Caco-2 (cell line): Measurements from ENCODE around the gene AXDND1. TPM values are rescaled to one million over a fixed set of nuclear protein-coding genes. Genes with fewer than 3 reads are reported as not detected.

ENCODE experiments used
- BruUV-seq: library from RNA; stranded (reverse); fragments of 400-500 nt; replicated peaks from 2 replicates; lab custom pipeline; 2021; lab: Mats Ljungman, UMichigan
- CTCF ChIA-PET: fragments of 300-600 bp; sonication (Branson Sonifier 250); formaldehyde crosslinking; loops from one replicate; lab custom pipeline; 2022; ENCODE audit warnings: antibody characterized with exemption; lab: Charles Lee
- POLR2A ChIA-PET: fragments of 300-600 bp; sonication (Branson Sonifier 250); formaldehyde crosslinking; loops from one replicate; lab custom pipeline; 2022; ENCODE audit warnings: antibody characterized with exemption; lab: Charles Lee
- DNase-seq, 2 experiments: peaks; one replicate each; pipeline versions ENCODE4 v3.0.0 to v3.0.0-alpha.2; 2020 to 2022
- H3K27me3 ChIP-seq: replicated peaks from 2 replicates; pipeline ENCODE4 v1.6.0; 2011; ENCODE audit warnings: low read length; ENCODE audit not compliant: control insufficient read depth, insufficient read depth
- H3K36me3 ChIP-seq: 2 replicates; pipeline ENCODE4 v1.5.1; 2011; ENCODE audit warnings: low read length; ENCODE audit not compliant: control insufficient read depth, insufficient read depth
- H3K4me1 ChIP-seq: fragments of 250-450 bp; sonication (Bioruptor Pico); 2 replicates; pipeline ENCODE4 v1.5.1; 2020; ENCODE audit warnings: mild to moderate bottlenecking
- H3K4me3 ChIP-seq: 2 replicates; pipeline ENCODE4 v1.5.1; 2011; ENCODE audit warnings: low read depth, mild to moderate bottlenecking, control low read depth, low read length
- H3K9me3 ChIP-seq: fragments of 250-450 bp; sonication (Bioruptor Pico); 2 replicates; pipeline ENCODE4 v1.5.1; 2020; ENCODE audit warnings: mild to moderate bottlenecking, moderate library complexity
- H3K27ac Mint-ChIP-seq: one replicate; pipeline ENCODE4 v1.8.0; 2022; ENCODE audit warnings: mixed read lengths; ENCODE audit not compliant: unreplicated experiment
- H3K27me3 Mint-ChIP-seq: one replicate; pipeline ENCODE4 v1.8.0; 2022; ENCODE audit warnings: mixed read lengths; ENCODE audit not compliant: insufficient read depth, unreplicated experiment
- H3K36me3 Mint-ChIP-seq: one replicate; pipeline ENCODE4 v1.8.0; 2022; ENCODE audit warnings: mild to moderate bottlenecking, mixed read lengths; ENCODE audit not compliant: insufficient read depth, unreplicated experiment
- H3K4me1 Mint-ChIP-seq: one replicate; pipeline ENCODE4 v1.8.0; 2022; ENCODE audit warnings: low read depth, mixed read lengths; ENCODE audit not compliant: unreplicated experiment
- H3K4me3 Mint-ChIP-seq: one replicate; pipeline ENCODE4 v1.8.0; 2022; ENCODE audit warnings: mild to moderate bottlenecking, moderate library complexity, mixed read lengths; ENCODE audit not compliant: unreplicated experiment
- H3K9me3 Mint-ChIP-seq: one replicate; pipeline ENCODE4 v1.8.0; 2022; ENCODE audit warnings: mixed read lengths; ENCODE audit not compliant: unreplicated experiment
- CTCF ChIP-seq, 2 experiments: fragments of 200-600 bp in 1 of 2; IDR thresholded peaks; 1 replicate in 1 of 2; 2 replicates in 1 of 2; pipeline versions ENCODE4 v1.5.1 to v1.8.0; 2011 to 2022; ENCODE audit warnings: antibody characterized with exemption in 1 of 2, control low read depth in 1 of 2, inconsistent platforms in 1 of 2, low read depth in 1 of 2, low read length in 1 of 2, mild to moderate bottlenecking in 1 of 2, moderate library complexity in 1 of 2; ENCODE audit not compliant: insufficient read depth in 1 of 2, severe bottlenecking in 1 of 2, unreplicated experiment in 1 of 2
- intact Hi-C: fragments of 100-400 bp; cut with micrococcal nuclease; formaldehyde crosslinking; loops from one replicate; pipeline ENCODE4 v1.10.0; 2022; ENCODE audit not compliant: unreplicated experiment
- total RNA-seq: library from RNA; stranded (reverse); gene quantifications from 2 replicates; pipeline ENCODE4 v1.2.3, GENCODE V29; 2022

The AXDND1 gene
- total RNA-seq, 1 experiment from 2014 or later: not detected

- Histone ChIP-seq H3K9me3 (no peaks in the 10 kb centered on the region), H3K36me3 (no peaks in the 10 kb centered on the region), H3K27me3 (no peaks in the 10 kb centered on the region), H3K4me1 (no peaks in the 10 kb centered on the region), H3K4me3 (no peak overlapping the region)
- CTCF ChIA-PET: no interaction called here
- TF ChIP-seq CTCF (IDR thresholded peaks at IDR 0.05; ENCODE audit: insufficient read depth in 1 of 2, low read depth in 1 of 2, low read length in 1 of 2, severe bottlenecking in 1 of 2, unreplicated experiment in 1 of 2): no peak
- no peak overlapping the region for H3K4me3 Mint-ChIP-seq
- no TSS peak for BruUV-seq
- H3K9me3 Mint-ChIP-seq: no peaks in the 10 kb centered on the region
- POLR2A ChIA-PET: no interaction called here
- H3K27ac Mint-ChIP-seq: no peak overlapping the region
- H3K4me1 Mint-ChIP-seq: no peaks in the 10 kb centered on the region
- peaks cover 3% of the 10 kb centered on the region for H3K27me3 Mint-ChIP-seq
- no peak for DNase-seq
- intact Hi-C loops: no loop called here
- H3K36me3 Mint-ChIP-seq: no peaks in the 10 kb centered on the region
Measured at GRCh38 chr1:179558078-179558477, 192.3 kb downstream of the AXDND1 start.

- H3K27me3 Mint-ChIP-seq: peaks cover 20% of the 10 kb centered on the region
- TF ChIP-seq CTCF (IDR thresholded peaks at IDR 0.05; ENCODE audit: insufficient read depth in 1 of 2, low read depth in 1 of 2, low read length in 1 of 2, severe bottlenecking in 1 of 2, unreplicated experiment in 1 of 2): no peak
- no peaks in the 10 kb centered on the region for H3K4me1 Mint-ChIP-seq
- intact Hi-C loops: no loop called here
- no peaks in the 10 kb centered on the region for H3K36me3 ChIP-seq
- DNase-seq: no peak
- H3K36me3 Mint-ChIP-seq: no peaks in the 10 kb centered on the region
- H3K4me3 ChIP-seq: no peak within 1 kb of the TSS
- BruUV-seq: no TSS peak
- peak within 1 kb of the TSS; percentile 42 for H3K4me3 Mint-ChIP-seq
- H3K9me3 Mint-ChIP-seq: no peaks in the 10 kb centered on the region
- POLR2A ChIA-PET: no interaction called here
- no peak within 1 kb of the TSS for H3K27ac Mint-ChIP-seq
- H3K9me3 ChIP-seq: no peaks in the 10 kb centered on the region
- no peaks in the 10 kb centered on the region for H3K27me3 ChIP-seq
- CTCF ChIA-PET: interaction anchor here (0.6 to 1.0 kb wide), 2 partner anchors 131 to 239 kb away, joined by 3 to 5 read pairs; no protein-coding TSS in a partner anchor
- no peaks in the 10 kb centered on the region for H3K4me1 ChIP-seq
Measured at GRCh38 chr1:179575497-179576314, 209.9 kb downstream of the AXDND1 start, which contains the start of gene NPHS2. TSS of gene NPHS2 (minus strand) at chr1:179575948. CDS start at chr1:179575864, 84 bp downstream.

- no peaks in the 10 kb centered on the region for H3K36me3 ChIP-seq
- Mint-ChIP-seq H3K9me3 (no peaks in the 10 kb centered on the region), H3K4me3 (no peak overlapping the region), H3K36me3 (no peaks in the 10 kb centered on the region), H3K4me1 (no peaks in the 10 kb centered on the region), H3K27ac (no peak overlapping the region), H3K27me3 (peaks cover 20% of the 10 kb centered on the region)
- H3K27me3 ChIP-seq: no peaks in the 10 kb centered on the region
- intact Hi-C loops: no loop called here
- ChIA-PET POLR2A (no interaction called here), CTCF (no interaction called here)
- H3K4me3 ChIP-seq: no peak overlapping the region
- H3K4me1 ChIP-seq: no peaks in the 10 kb centered on the region
- BruUV-seq: no TSS peak
- no peak for DNase-seq
- TF ChIP-seq CTCF (IDR thresholded peaks at IDR 0.05; ENCODE audit: insufficient read depth in 1 of 2, low read depth in 1 of 2, low read length in 1 of 2, severe bottlenecking in 1 of 2, unreplicated experiment in 1 of 2): no peak
- no peaks in the 10 kb centered on the region for H3K9me3 ChIP-seq
Measured at GRCh38 chr1:179576509-179576908, 210.7 kb downstream of the AXDND1 start.
